ENCODE measurements around the gene MAB21L1.

Gene MAB21L1

GRCh38 chr13:35482527-35482926 lies 6.0 kb upstream of the MAB21L1 start:
- in situ Hi-C loops (cut with MboI; ENCODE audit: low sequenced_read_pairs, unreplicated experiment): no loop called here
- DNase-seq (ENCODE audit: low spot score): no peak
- no peak for TF ChIP-seq CTCF (IDR thresholded peaks at IDR 0.05; ENCODE audit: borderline replicate concordance, control extremely low read depth, extremely low read depth, insufficient read depth, missing control alignments)

- no peak for DNase-seq (ENCODE audit: low spot score)
- in situ Hi-C loops (cut with MboI; ENCODE audit: low sequenced_read_pairs, unreplicated experiment): no loop called here
- no peak for TF ChIP-seq CTCF (IDR thresholded peaks at IDR 0.05; ENCODE audit: borderline replicate concordance, control extremely low read depth, extremely low read depth, insufficient read depth, missing control alignments)
Observed at GRCh38 chr13:35481777-35482176, 5.3 kb upstream of the MAB21L1 start.

GRCh38 chr13:35480346-35480745 lies 3.9 kb upstream of the MAB21L1 start:
- in situ Hi-C loops (cut with MboI; ENCODE audit: low sequenced_read_pairs, unreplicated experiment): no loop called here

GRCh38 chr13:35479706-35480105 lies 3.2 kb upstream of the MAB21L1 start:
- no peak for TF ChIP-seq CTCF (IDR thresholded peaks at IDR 0.05; ENCODE audit: borderline replicate concordance, control extremely low read depth, extremely low read depth, insufficient read depth, missing control alignments)
- in situ Hi-C loops (cut with MboI; ENCODE audit: low sequenced_read_pairs, unreplicated experiment): no loop called here
- no peak for DNase-seq (ENCODE audit: low spot score)

More at GRCh38 chr13:35480346-35480745, 3.9 kb upstream of the MAB21L1 start:
- TF ChIP-seq CTCF (IDR thresholded peaks at IDR 0.05; ENCODE audit: borderline replicate concordance, control extremely low read depth, extremely low read depth, insufficient read depth, missing control alignments): no peak
- DNase-seq (ENCODE audit: low spot score): no peak

GRCh38 chr13:35479038-35479492 lies 2.6 kb upstream of the MAB21L1 start:
- no peak for TF ChIP-seq CTCF (IDR thresholded peaks at IDR 0.05; ENCODE audit: borderline replicate concordance, control extremely low read depth, extremely low read depth, insufficient read depth, missing control alignments)
- DNase-seq (ENCODE audit: low spot score): no peak

GRCh38 chr13:35478271-35479037 lies 2.0 kb upstream of the MAB21L1 start:
- TF ChIP-seq CTCF (IDR thresholded peaks at IDR 0.05; ENCODE audit: borderline replicate concordance, control extremely low read depth, extremely low read depth, insufficient read depth, missing control alignments): no peak
- in situ Hi-C loops (cut with MboI; ENCODE audit: low sequenced_read_pairs, unreplicated experiment): no loop called here
- DNase-seq (ENCODE audit: low spot score): no peak

More at GRCh38 chr13:35479038-35479492, 2.6 kb upstream of the MAB21L1 start:
- in situ Hi-C loops (cut with MboI; ENCODE audit: low sequenced_read_pairs, unreplicated experiment): no loop called here

All from GM13976 (cell line).